Measurements from ENCODE around the gene ZNF334. TPM values are rescaled to one million over a fixed set of nuclear protein-coding genes. Genes with fewer than 3 reads are reported as not detected.

Gene ZNF334
- total RNA-seq, 1 experiment from 2014 or later, result 3.8 TPM

DNA sequence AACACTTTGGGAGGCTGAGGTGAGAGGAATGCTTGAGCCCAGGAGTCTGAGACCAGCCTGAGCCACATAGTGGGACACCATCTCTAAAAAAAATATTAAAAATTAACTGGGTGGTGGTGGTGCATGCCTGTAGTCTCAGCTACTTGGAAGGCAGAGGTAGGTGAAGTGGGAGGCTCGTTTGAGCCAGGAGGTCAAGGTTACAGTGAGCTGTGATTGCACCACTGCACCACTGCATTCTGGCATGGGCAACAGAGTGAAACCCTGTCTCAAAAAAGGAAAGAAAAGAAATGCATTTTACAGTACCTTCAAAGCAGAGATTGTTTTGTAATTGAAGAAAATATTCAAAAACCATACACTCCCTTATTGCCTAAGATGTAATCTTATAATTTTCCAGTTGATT, 30.6 kb upstream of the ZNF334 start:
- no peaks in the 10 kb centered on the region for H3F3A ChIP-seq (ENCODE audit: insufficient read depth, low read depth)
- POLR2A ChIA-PET (ENCODE audit: unreplicated experiment), result no interaction called here
- no peaks in the 10 kb centered on the region for H3K9me2 ChIP-seq (ENCODE audit: insufficient read depth)
- H3K4me3 ChIP-seq, result no peak overlapping the region
- DNase-seq, result no peak
- no peaks in the 10 kb centered on the region for H3K4me1 ChIP-seq (replicated peaks; ENCODE audit: insufficient read depth)
- peaks cover 85% of the 10 kb centered on the region for H3K27me3 ChIP-seq (ENCODE audit: insufficient read depth, low read depth)
- intact Hi-C loops (cut with micrococcal nuclease; ENCODE audit: unreplicated experiment), result no loop called here
- no peaks in the 10 kb centered on the region for H4K20me1 ChIP-seq (ENCODE audit: insufficient read depth)
- CTCF ChIA-PET, result no interaction called here
- TF ChIP-seq, protein P1, sequence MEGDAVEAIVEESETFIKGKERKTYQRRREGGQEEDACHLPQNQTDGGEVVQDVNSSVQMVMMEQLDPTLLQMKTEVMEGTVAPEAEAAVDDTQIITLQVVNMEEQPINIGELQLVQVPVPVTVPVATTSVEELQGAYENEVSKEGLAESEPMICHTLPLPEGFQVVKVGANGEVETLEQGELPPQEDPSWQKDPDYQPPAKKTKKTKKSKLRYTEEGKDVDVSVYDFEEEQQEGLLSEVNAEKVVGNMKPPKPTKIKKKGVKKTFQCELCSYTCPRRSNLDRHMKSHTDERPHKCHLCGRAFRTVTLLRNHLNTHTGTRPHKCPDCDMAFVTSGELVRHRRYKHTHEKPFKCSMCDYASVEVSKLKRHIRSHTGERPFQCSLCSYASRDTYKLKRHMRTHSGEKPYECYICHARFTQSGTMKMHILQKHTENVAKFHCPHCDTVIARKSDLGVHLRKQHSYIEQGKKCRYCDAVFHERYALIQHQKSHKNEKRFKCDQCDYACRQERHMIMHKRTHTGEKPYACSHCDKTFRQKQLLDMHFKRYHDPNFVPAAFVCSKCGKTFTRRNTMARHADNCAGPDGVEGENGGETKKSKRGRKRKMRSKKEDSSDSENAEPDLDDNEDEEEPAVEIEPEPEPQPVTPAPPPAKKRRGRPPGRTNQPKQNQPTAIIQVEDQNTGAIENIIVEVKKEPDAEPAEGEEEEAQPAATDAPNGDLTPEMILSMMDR (conservative IDR thresholded peaks at IDR 0.05), result no peak
- no peak for TF ChIP-seq EZH2 (IDR thresholded peaks at IDR 0.05; ENCODE audit: low read depth)
- no peak overlapping the region for H2AFZ ChIP-seq
- H3K27ac ChIP-seq, result no peak overlapping the region
- H3K4me2 ChIP-seq, result no peak overlapping the region
- no peaks in the 10 kb centered on the region for H3K36me3 ChIP-seq (ENCODE audit: low read depth)
- BruUV-seq (replicated peaks), result no TSS peak
- H3K9me3 ChIP-seq (ENCODE audit: insufficient read depth, low read depth), result no peaks in the 10 kb centered on the region
- no peaks in the 10 kb centered on the region for H3K79me2 ChIP-seq (ENCODE audit: low read depth)

DNA sequence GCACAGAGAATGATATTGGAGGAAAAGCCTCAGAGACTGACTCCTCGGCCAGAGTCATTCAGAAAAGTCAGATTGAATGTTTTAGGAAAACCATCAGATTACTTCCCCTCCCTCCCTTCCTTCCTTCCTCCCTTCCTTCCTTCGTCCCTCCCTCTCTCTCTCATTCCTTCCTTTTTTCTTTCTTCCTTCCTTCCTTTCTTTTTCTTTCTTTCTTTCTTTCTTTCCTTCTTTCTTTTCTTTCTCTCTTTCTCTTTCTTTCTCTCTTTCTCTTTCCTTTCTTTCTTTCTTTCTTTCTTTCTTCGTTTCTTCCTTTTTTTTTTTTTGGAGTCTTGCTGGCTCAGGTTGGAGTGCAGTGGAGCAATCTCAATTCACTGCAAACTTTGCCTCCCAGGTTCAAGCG, 29.7 kb upstream of the ZNF334 start:
- Histone ChIP-seq H3K27me3 (ENCODE audit: insufficient read depth, low read depth) (peaks cover 85% of the 10 kb centered on the region), H3K4me1 (replicated peaks; ENCODE audit: insufficient read depth) (no peaks in the 10 kb centered on the region), H3K4me2 (no peak overlapping the region), H3K9me3 (ENCODE audit: insufficient read depth, low read depth) (no peaks in the 10 kb centered on the region), H3F3A (ENCODE audit: insufficient read depth, low read depth) (no peaks in the 10 kb centered on the region), H3K36me3 (ENCODE audit: low read depth) (no peaks in the 10 kb centered on the region), H3K9me2 (ENCODE audit: insufficient read depth) (no peaks in the 10 kb centered on the region), H3K4me3 (no peak overlapping the region), H2AFZ (no peak overlapping the region), H3K27ac (no peak overlapping the region), H3K79me2 (ENCODE audit: low read depth) (no peaks in the 10 kb centered on the region), H4K20me1 (ENCODE audit: insufficient read depth) (no peaks in the 10 kb centered on the region)
- CTCF ChIA-PET, result no interaction called here
- POLR2A ChIA-PET (ENCODE audit: unreplicated experiment), result no interaction called here
- intact Hi-C loops (cut with micrococcal nuclease; ENCODE audit: unreplicated experiment), result no loop called here
- no TSS peak for BruUV-seq (replicated peaks)
- TF ChIP-seq EZH2 (IDR thresholded peaks at IDR 0.05; ENCODE audit: low read depth), result no peak
- TF ChIP-seq, protein P1 (conservative IDR thresholded peaks at IDR 0.05), result no peak
- no peak for DNase-seq

DNA sequence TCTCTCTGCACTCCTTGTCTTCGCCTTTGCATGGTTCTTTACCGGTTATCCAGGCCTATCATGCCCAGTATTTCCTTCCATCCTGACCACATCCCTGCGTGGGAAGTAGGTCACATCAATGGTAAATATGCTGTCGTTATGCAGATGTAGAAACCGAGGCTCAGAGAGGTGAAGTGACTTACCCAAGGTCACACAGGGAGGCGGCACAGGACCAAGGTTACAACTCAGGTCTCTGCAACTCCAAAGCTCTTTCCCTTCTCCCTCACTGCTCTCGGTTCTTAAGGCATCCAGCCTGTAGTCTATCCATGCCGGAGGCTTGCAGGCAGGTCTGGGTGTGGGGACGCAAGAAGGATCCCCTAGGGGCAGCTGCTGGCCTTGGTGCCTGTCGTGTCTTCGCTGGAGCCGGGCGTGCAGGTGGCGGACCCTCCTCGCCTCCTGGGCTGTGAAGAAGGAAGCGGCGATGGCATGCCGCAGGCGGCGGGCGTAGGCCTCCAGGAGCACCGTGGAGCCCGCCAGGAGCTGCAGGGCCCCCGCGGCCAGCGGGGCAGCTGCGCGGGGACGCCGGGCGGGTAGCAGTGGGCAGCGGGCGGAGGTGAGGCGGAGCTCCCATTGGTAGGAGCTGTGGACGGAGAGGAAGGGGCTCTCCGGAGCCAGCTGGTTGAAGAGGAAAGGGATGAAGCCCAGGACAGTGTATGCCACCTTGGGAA, 28.0 kb upstream of the ZNF334 start:
- Histone ChIP-seq H3K9me2 (ENCODE audit: insufficient read depth) (no peaks in the 10 kb centered on the region), H3K9me3 (ENCODE audit: insufficient read depth, low read depth) (no peaks in the 10 kb centered on the region), H3K4me3 (no peak overlapping the region), H2AFZ (no peak overlapping the region), H3K79me2 (ENCODE audit: low read depth) (no peaks in the 10 kb centered on the region), H3K27me3 (ENCODE audit: insufficient read depth, low read depth) (peaks cover 84% of the 10 kb centered on the region), H3F3A (ENCODE audit: insufficient read depth, low read depth) (no peaks in the 10 kb centered on the region), H4K20me1 (ENCODE audit: insufficient read depth) (no peaks in the 10 kb centered on the region), H3K36me3 (ENCODE audit: low read depth) (no peaks in the 10 kb centered on the region), H3K4me1 (replicated peaks; ENCODE audit: insufficient read depth) (no peaks in the 10 kb centered on the region), H3K27ac (no peak overlapping the region), H3K4me2 (no peak overlapping the region)
- no TSS peak for BruUV-seq (replicated peaks)
- TF ChIP-seq, protein P1 (conservative IDR thresholded peaks at IDR 0.05), result no peak
- TF ChIP-seq EZH2 (IDR thresholded peaks at IDR 0.05; ENCODE audit: low read depth), result no peak
- CTCF ChIA-PET, result no interaction called here
- intact Hi-C loops (cut with micrococcal nuclease; ENCODE audit: unreplicated experiment), result no loop called here
- no peak for DNase-seq
- POLR2A ChIA-PET (ENCODE audit: unreplicated experiment), result no interaction called here

Data from PC-9 (cell line).